GM12878 (cell line): Measurements from ENCODE around the gene ZIC2. TPM values are rescaled to one million over a fixed set of nuclear protein-coding genes. Genes with fewer than 3 reads are reported as not detected.

Source experiments
- ATAC-seq: fragments of 200-7000 bp; cut with Tn5 transposase; 3 replicates; pipeline ENCODE4 v1.9.1; 2020; ENCODE audit warnings: mild to moderate bottlenecking, moderate library complexity
- BruUV-seq: library from RNA; stranded (reverse); fragments of 400-500 nt; replicated peaks from 2 replicates; lab custom pipeline; 2021; lab: Mats Ljungman, UMichigan
- CTCF ChIA-PET: fragments of 300-600 bp; sonication (Branson Sonifier 250); formaldehyde crosslinking; extraction: SDS; loops from one replicate; lab custom pipeline; 2021; ENCODE audit warnings: inconsistent platforms; lab: Yijun Ruan, JAX
- POLR2A ChIA-PET: fragments of 350-600 bp; formaldehyde crosslinking; extraction: SDS; loops from one replicate; lab custom pipeline; 2021; ENCODE audit warnings: inconsistent platforms; lab: Charles Lee
- RAD21 ChIA-PET: fragments of 300-600 bp; sonication (Branson Sonifier 250); formaldehyde crosslinking; loops from one replicate; lab custom pipeline; 2023; ENCODE audit warnings: antibody characterized with exemption; ENCODE audit not compliant: unreplicated experiment; lab: Charles Lee
- SMC1A ChIA-PET: fragments of 300-600 bp; sonication (Branson Sonifier 250); formaldehyde crosslinking; loops from one replicate; lab custom pipeline; 2023; ENCODE audit not compliant: unreplicated experiment, uncharacterized antibody; lab: Charles Lee
- DNase-seq: peaks from one replicate; pipeline ENCODE4 v3.0.0-alpha.2; 2011; ENCODE audit warnings: low read depth, low spot score
- FAIRE-seq: peaks from 3 replicates; lab custom pipeline; 2011; peaks lifted over from hg19 to GRCh38; lab: Jason Lieb, UNC
- H2AFZ ChIP-seq: 2 replicates; pipeline ENCODE4 v1.6.0; 2011; ENCODE audit warnings: low read depth, low read length, control low read depth; ENCODE audit not compliant: control insufficient read depth
- H3K27ac ChIP-seq: 2 replicates; pipeline ENCODE4 v1.5.1; 2011; ENCODE audit warnings: control low read depth; ENCODE audit not compliant: control insufficient read depth, insufficient read depth
- H3K27me3 ChIP-seq, 2 experiments: replicated peaks in 1 of 2; 2 replicates each; pipeline versions ENCODE4 v1.6.0 to v1.6.1; 2011; ENCODE audit warnings: low read length in 1 of 2; ENCODE audit not compliant: control insufficient read depth in 2 of 2, insufficient read depth in 2 of 2
- H3K36me3 ChIP-seq, 2 experiments: 2 replicates each; pipeline ENCODE4 v1.5.1; 2011; ENCODE audit warnings: low read length in 1 of 2; ENCODE audit not compliant: control insufficient read depth in 2 of 2, insufficient read depth in 2 of 2
- H3K4me1 ChIP-seq: 2 replicates; pipeline ENCODE4 v1.6.1; 2011; ENCODE audit warnings: mild to moderate bottlenecking, low read length, moderate library complexity, mixed read lengths; ENCODE audit not compliant: control insufficient read depth, insufficient read depth
- H3K4me2 ChIP-seq: 2 replicates; pipeline ENCODE4 v1.6.0; 2011; ENCODE audit warnings: control low read depth; ENCODE audit not compliant: control insufficient read depth, insufficient read depth
- H3K4me3 ChIP-seq: fragments of 200-600 bp; sonication (generic); 2 replicates; pipeline ENCODE4 v1.5.1; 2016
- H3K79me2 ChIP-seq: 2 replicates; pipeline ENCODE4 v1.6.0; 2011; ENCODE audit warnings: low read length; ENCODE audit not compliant: control insufficient read depth, insufficient read depth
- H3K9ac ChIP-seq: 2 replicates; pipeline ENCODE4 v1.8.0; 2011; ENCODE audit warnings: low read length, control low read depth, mixed read lengths; ENCODE audit not compliant: control insufficient read depth, insufficient read depth
- H3K9me3 ChIP-seq: replicated peaks from 3 replicates; pipeline ENCODE4 v1.5.1; 2011; ENCODE audit warnings: mild to moderate bottlenecking, low read length; ENCODE audit not compliant: control insufficient read depth, insufficient read depth
- H4K20me1 ChIP-seq: 2 replicates; pipeline ENCODE4 v1.6.0; 2011; ENCODE audit not compliant: control insufficient read depth, insufficient read depth
- RBBP5 ChIP-seq: fragments of 200-600 bp; sonication (generic); conservative IDR thresholded peaks from 2 replicates; pipeline ENCODE4 v1.6.1; 2016
- ZBTB11 ChIP-seq: fragments of 450-650 bp; formaldehyde crosslinking; IDR thresholded peaks from 2 replicates; pipeline ENCODE4 v1.5.0; 2022; ENCODE audit warnings: mild to moderate bottlenecking, missing genetic modification characterization
- ZNF24 ChIP-seq: fragments of 450-650 bp; IDR thresholded peaks from 2 replicates; pipeline ENCODE4 v1.6.1; 2017; ENCODE audit warnings: antibody characterized with exemption, mild to moderate bottlenecking
- WGBS: methylation state at CpG from one replicate; pipeline ENCODE4 v1.1.6; 2016; ENCODE audit warnings: low lambda C conversion rate; ENCODE audit not compliant: insufficient replicate concordance, insufficient coverage; ENCODE audit errors: missing lambda C conversion rate; 5-methylcytosine and 5-hydroxymethylcytosine counted together
- in situ Hi-C: fragments of 300-500 bp; cut with MboI; formaldehyde crosslinking; loops from 9 replicates; pipeline ENCODE4 v1.14.3; 2018; ENCODE audit warnings: mixed read lengths
- intact Hi-C: fragments of 100-400 bp; cut with micrococcal nuclease; formaldehyde crosslinking; loops from one replicate; pipeline ENCODE4 v1.14.2; 2022; ENCODE audit not compliant: unreplicated experiment
- polyA plus RNA-seq, 11 experiments: library from polyadenylated mRNA; depleted of rRNA in 4 of 11; unstranded in 6 of 11; stranded (reverse) in 5 of 11; fragments of >200 nt; fragmentation: Nextera tagmentation in 4 of 11; fragmentation: Illumina TruSeq in 1 of 11; extraction: Ambion mirVana in 4 of 11; extraction: Trizol in 1 of 11; gene quantifications; 1 replicate in 1 of 11; 2 replicates in 10 of 11; pipeline versions ENCODE4 v1.2.1 to v1.2.3, GENCODE V29; 2011 to 2016; ENCODE audit warnings: inconsistent platforms in 2 of 11, missing spikeins in 2 of 11, low read depth in 1 of 11
- total RNA-seq, 4 experiments: library from RNA; depleted of rRNA in 3 of 4; stranded (reverse); fragments of >200 nt in 3 of 4; fragmentation: Illumina TruSeq in 1 of 4; extraction: Trizol in 1 of 4; gene quantifications; 2 replicates each; pipeline versions ENCODE4 v1.2.1 to v1.2.3, GENCODE V29; 2013 to 2021

ZIC2 gene
- total and polyA plus RNA-seq, 10 of the 15 experiments (the other 5 are each of a cell fraction or from before 2014, with no cell fraction given) = 0.05 TPM; not detected in 8

DNA sequence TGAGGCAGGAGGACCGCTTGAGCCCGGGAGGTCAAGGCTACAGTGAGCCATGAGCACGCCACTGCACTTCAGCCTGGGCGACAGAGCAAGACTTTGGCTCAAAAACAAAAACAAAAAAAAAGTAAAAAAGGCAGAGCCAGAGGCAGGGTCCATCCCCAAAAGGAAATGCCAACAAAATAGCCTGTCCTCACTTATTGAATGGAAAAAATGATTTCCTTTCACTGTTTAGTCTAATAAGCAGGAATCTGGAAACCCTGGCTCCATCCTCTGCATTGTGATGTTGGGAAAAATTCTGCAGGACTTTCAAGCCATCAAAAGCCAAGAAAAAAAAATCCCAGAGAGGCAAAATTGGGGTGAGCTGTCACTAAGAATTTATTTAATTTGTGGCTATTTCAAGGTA is 33.2 kb upstream of the ZIC2 start:
- 26% methylated on average over 4 of the region's 4 CpGs for WGBS
- Histone ChIP-seq H3K4me3 (no peak overlapping the region), H3K9me3 (no peaks in the 10 kb centered on the region), H4K20me1 (no peaks in the 10 kb centered on the region), H3K36me3 (no peaks in the 10 kb centered on the region), H3K27me3 (peaks cover 0 to 4% of the 10 kb centered on the region in 2 experiments; a peak in 1 of 4 replicates), H3K4me1 (no peaks in the 10 kb centered on the region), H3K9ac (no peak overlapping the region), H3K79me2 (no peaks in the 10 kb centered on the region), H3K27ac (no peak overlapping the region), H3K4me2 (no peak overlapping the region), H2AFZ (no peak overlapping the region)
- TF ChIP-seq ZNF24 = no peak
- no peak for TF ChIP-seq RBBP5
- no peak for TF ChIP-seq ZBTB11 (CRISPR knock-in tag)
- ChIA-PET SMC1A (no interaction called here), RAD21 (no interaction called here), CTCF (no interaction called here), POLR2A (no interaction called here)
- no TSS peak for BruUV-seq
- intact Hi-C loops (no loop called here), in situ Hi-C loops (no loop called here)
- FAIRE-seq (no peak), ATAC-seq (no peak), DNase-seq (no peak)
